SK-N-SH (cell line): ENCODE measurements around the gene PNO1. TPM values are rescaled to one million over a fixed set of nuclear protein-coding genes. Genes with fewer than 3 reads are reported as not detected.

Experiments
- CTCF ChIA-PET: fragments of 300-600, 350-600 bp; formaldehyde crosslinking; extraction: SDS; loops from one replicate; lab custom pipeline; 2021; lab: Yijun Ruan, JAX
- POLR2A ChIA-PET: fragments of 350-600 bp; sonication (Branson Sonifier 250); formaldehyde crosslinking; extraction: SDS; loops from one replicate; lab custom pipeline; 2020; ENCODE audit warnings: antibody characterized with exemption, inconsistent platforms; lab: Yijun Ruan, JAX
- DNase-seq: peaks from one replicate; pipeline ENCODE4 v3.0.0; 2012
- H2AFZ ChIP-seq: fragments of 200-600 bp; sonication (generic); 2 replicates; pipeline ENCODE4 v1.8.1; 2016; ENCODE audit warnings: antibody characterized with exemption, mild to moderate bottlenecking, low read depth
- H3F3A ChIP-seq: fragments of 200-600 bp; sonication (generic); replicated peaks from 2 replicates; pipeline ENCODE3; 2016; ENCODE audit warnings: antibody characterized with exemption, mild to moderate bottlenecking; ENCODE audit not compliant: insufficient read depth
- H3K27ac ChIP-seq, 2 experiments: fragments of 200-500 bp in 1 of 2; fragments of 200-600 bp in 1 of 2; sonication (Bioruptor generic) in 1 of 2; sonication (generic), shearing (Covaris generic) in 1 of 2; 2 replicates each; pipeline versions ENCODE4 v1.5.1 to v1.6.1; 2014 to 2016; ENCODE audit warnings: low read depth in 2 of 2, inconsistent platforms in 1 of 2, low read length in 1 of 2, mild to moderate bottlenecking in 1 of 2, mixed read lengths in 1 of 2
- H3K27me3 ChIP-seq: fragments of 200-600 bp; sonication (generic), shearing (Covaris generic); 2 replicates; pipeline ENCODE4 v1.6.1; 2016; ENCODE audit warnings: mixed run types; ENCODE audit not compliant: insufficient read depth
- H3K36me3 ChIP-seq, 2 experiments: fragments of 200-500 bp in 1 of 2; fragments of 200-600 bp in 1 of 2; sonication (Bioruptor generic) in 1 of 2; sonication (generic) in 1 of 2; replicated peaks in 1 of 2; 2 replicates each; pipeline versions ENCODE3 to v1.5.1; 2014 to 2016; ENCODE audit warnings: low read length in 1 of 2, mild to moderate bottlenecking in 1 of 2; ENCODE audit not compliant: insufficient read depth in 2 of 2, control insufficient read depth in 1 of 2
- H3K4me1 ChIP-seq, 2 experiments: fragments of 200-500 bp in 1 of 2; fragments of 200-600 bp in 1 of 2; sonication (Bioruptor generic) in 1 of 2; sonication (generic), shearing (Covaris generic) in 1 of 2; 2 replicates each; pipeline versions ENCODE4 v1.5.1 to v1.6.1; 2014 to 2016; ENCODE audit warnings: low read depth in 1 of 2, low read length in 1 of 2, mixed run types in 1 of 2; ENCODE audit not compliant: insufficient read depth in 2 of 2, control insufficient read depth in 1 of 2
- H3K4me2 ChIP-seq: fragments of 200-600 bp; sonication (generic), shearing (Covaris generic); 2 replicates; pipeline ENCODE4 v1.6.1; 2017; ENCODE audit warnings: mixed run types
- H3K4me3 ChIP-seq, 2 experiments: fragments of 200-500 bp in 1 of 2; fragments of 200-600 bp in 1 of 2; sonication (Bioruptor generic) in 1 of 2; sonication (generic), shearing (Covaris generic) in 1 of 2; 2 replicates each; pipeline versions ENCODE4 v1.5.1 to v1.8.1; 2014 to 2016; ENCODE audit warnings: low read depth in 2 of 2, inconsistent platforms in 1 of 2, low read length in 1 of 2, mild to moderate bottlenecking in 1 of 2, mixed read lengths in 1 of 2, moderate library complexity in 1 of 2
- H3K79me2 ChIP-seq: fragments of 200-600 bp; sonication (generic); 2 replicates; pipeline ENCODE4 v1.8.1; 2017; ENCODE audit warnings: mild to moderate bottlenecking; ENCODE audit not compliant: insufficient read depth
- H3K9ac ChIP-seq: fragments of 200-600 bp; sonication (generic); 2 replicates; pipeline ENCODE4 v1.6.1; 2017; ENCODE audit warnings: mixed run types
- H3K9me2 ChIP-seq: fragments of 200-600 bp; sonication (generic); 2 replicates; pipeline ENCODE4 v1.6.1; 2017; ENCODE audit warnings: mixed run types
- H3K9me3 ChIP-seq: fragments of 200-600 bp; sonication (generic); 2 replicates; pipeline ENCODE4 v1.6.1; 2017; ENCODE audit warnings: mixed run types, mild to moderate bottlenecking, moderate library complexity
- H4K20me1 ChIP-seq: fragments of 200-600 bp; sonication (generic); 2 replicates; pipeline ENCODE4 v1.6.1; 2017; ENCODE audit warnings: mild to moderate bottlenecking, mixed run types; ENCODE audit not compliant: insufficient read depth
- CHD2 ChIP-seq: fragments of 150-350 bp; IDR thresholded peaks from 2 replicates; pipeline ENCODE4 v1.6.1; 2018; ENCODE audit warnings: low read length; ENCODE audit not compliant: partially characterized antibody
- EP300 ChIP-seq, 2 experiments: IDR thresholded peaks; 2 replicates each; pipeline versions ENCODE4 v1.4.0 to v1.6.1; 2012; ENCODE audit warnings: borderline replicate concordance in 1 of 2, low read depth in 1 of 2, low read length in 1 of 2
- EZH2phosphoT487 ChIP-seq: fragments of 200-600 bp; sonication (generic); IDR thresholded peaks from 2 replicates; pipeline ENCODE4 v1.6.1; 2017; ENCODE audit warnings: low read depth, mixed run types, mild to moderate bottlenecking, antibody characterized with exemption, moderate library complexity, borderline replicate concordance
- FOXJ3 ChIP-seq: sonication (generic); formaldehyde crosslinking; IDR thresholded peaks from 2 replicates; pipeline ENCODE4 v1.5.1; 2020; ENCODE audit warnings: mild to moderate bottlenecking, missing genetic modification reagents
- IRF3 ChIP-seq: fragments of 150-350 bp; IDR thresholded peaks from 2 replicates; pipeline ENCODE4 v1.6.1; 2016; ENCODE audit warnings: mild to moderate bottlenecking, low read depth, low read length
- JUND ChIP-seq: IDR thresholded peaks from 2 replicates; pipeline ENCODE4 v1.4.0; 2012
- MEF2A ChIP-seq: IDR thresholded peaks from 2 replicates; pipeline ENCODE4 v1.4.0; 2012; ENCODE audit warnings: low read depth, borderline replicate concordance
- MXI1 ChIP-seq: IDR thresholded peaks from 2 replicates; pipeline ENCODE4 v1.6.1; 2012; ENCODE audit warnings: mild to moderate bottlenecking, low read depth, low read length, improper control_type of control experiment
- NFIC ChIP-seq: IDR thresholded peaks from 2 replicates; pipeline ENCODE4 v1.4.0; 2012; ENCODE audit warnings: borderline replicate concordance
- NRF1 ChIP-seq: IDR thresholded peaks from 2 replicates; pipeline ENCODE4 v1.6.1; 2012; ENCODE audit warnings: low read depth, mild to moderate bottlenecking, low read length
- RAD21 ChIP-seq: IDR thresholded peaks from 2 replicates; pipeline ENCODE4 v1.6.1; 2012; ENCODE audit warnings: mild to moderate bottlenecking, low read length
- RFX5 ChIP-seq: IDR thresholded peaks from 2 replicates; pipeline ENCODE4 v1.6.1; 2012; ENCODE audit warnings: mild to moderate bottlenecking, improper control_type of control experiment, low read length
- SMC3 ChIP-seq: IDR thresholded peaks from 2 replicates; pipeline ENCODE4 v1.6.1; 2012; ENCODE audit warnings: low read depth, low read length, improper control_type of control experiment
- YY1 ChIP-seq: IDR thresholded peaks from 2 replicates; pipeline ENCODE4 v1.4.0; 2012; ENCODE audit warnings: low read depth, mild to moderate bottlenecking
- WGBS: methylation state at CpG from one replicate; pipeline ENCODE4 v1.1.6; 2017; ENCODE audit warnings: low lambda C conversion rate; 5-methylcytosine and 5-hydroxymethylcytosine counted together
- polyA plus RNA-seq, 3 experiments: library from polyadenylated mRNA; depleted of rRNA; stranded (reverse); fragments of >200 nt; gene quantifications; 2 replicates each; pipeline ENCODE4 v1.2.3, GENCODE V29; 2012
- TF ChIP-seq, protein P1 (sequence below): fragments of 200-600 bp; sonication (generic); IDR thresholded peaks from 2 replicates; pipeline ENCODE4 v1.6.1; 2017; ENCODE audit warnings: antibody characterized with exemption, mild to moderate bottlenecking, moderate library complexity
- TF ChIP-seq, protein P2 (sequence below): IDR thresholded peaks from 2 replicates; pipeline ENCODE4 v1.4.0; 2012; ENCODE audit warnings: low read depth, borderline replicate concordance
- TF ChIP-seq, protein P3 (sequence below): IDR thresholded peaks from 2 replicates; pipeline ENCODE4 v1.4.0; 2012; ENCODE audit warnings: low read depth, borderline replicate concordance
- TF ChIP-seq, protein P4 (sequence below): fragments of 150-350 bp; IDR thresholded peaks from 2 replicates; pipeline ENCODE4 v1.6.1; 2017; ENCODE audit warnings: antibody characterized with exemption, low read length, low read depth, borderline replicate concordance

The PNO1 gene
- polyA plus RNA-seq, 1 of the 3 experiments (the other 2 are of a cell fraction) = 20.6 TPM

DNA sequence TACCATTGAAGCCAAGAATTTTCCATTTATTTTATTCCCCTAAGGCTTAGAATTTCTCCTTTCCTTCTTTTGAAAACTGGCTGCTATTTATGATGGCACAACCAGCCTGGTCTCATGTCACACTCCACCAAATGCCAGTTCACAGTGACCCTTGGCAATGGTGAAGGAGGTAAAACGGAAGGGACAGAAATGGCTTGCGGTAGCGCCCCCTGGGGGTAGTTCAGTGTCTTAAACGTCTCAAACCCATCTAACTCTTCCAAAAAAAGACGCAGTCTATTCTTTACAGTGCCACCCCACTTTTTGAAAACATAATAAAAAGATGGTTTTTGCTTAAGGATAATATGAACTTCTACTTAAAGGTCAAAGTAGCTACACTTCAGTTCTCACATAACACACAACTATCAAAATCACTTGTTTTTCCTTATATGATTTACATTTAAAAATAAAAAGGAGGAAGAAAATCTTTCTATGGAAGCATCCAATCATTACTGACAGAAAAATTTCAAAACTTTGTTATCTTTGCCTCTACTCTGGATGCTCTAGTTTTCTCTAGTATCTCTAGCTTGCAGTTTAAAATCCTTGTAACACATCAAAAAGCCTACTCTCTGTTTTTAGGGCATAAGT, 28.0 kb downstream of the PNO1 start:
- DNase-seq = peak; percentile 44
- H3K36me3 ChIP-seq = peaks cover 49% of the 10 kb centered on the region in 2 experiments
- no peaks in the 10 kb centered on the region; a peak in 1 of 4 replicates for H3K4me1 ChIP-seq
- ChIA-PET POLR2A (no interaction called here), CTCF (interaction anchor here (0.7 to 2.3 kb wide), 16 partner anchors 8 to 97 kb away, joined by 3 to 14 read pairs (median 4); no protein-coding TSS in a partner anchor)
- TF ChIP-seq SMC3 = peak; percentile 17; the same call in 1 of the 2 replicates
- TF ChIP-seq RAD21 = peak; percentile 36; the same call in 1 of the 2 replicates
- TF ChIP-seq MEF2A = no peak
- TF ChIP-seq, protein P1, sequence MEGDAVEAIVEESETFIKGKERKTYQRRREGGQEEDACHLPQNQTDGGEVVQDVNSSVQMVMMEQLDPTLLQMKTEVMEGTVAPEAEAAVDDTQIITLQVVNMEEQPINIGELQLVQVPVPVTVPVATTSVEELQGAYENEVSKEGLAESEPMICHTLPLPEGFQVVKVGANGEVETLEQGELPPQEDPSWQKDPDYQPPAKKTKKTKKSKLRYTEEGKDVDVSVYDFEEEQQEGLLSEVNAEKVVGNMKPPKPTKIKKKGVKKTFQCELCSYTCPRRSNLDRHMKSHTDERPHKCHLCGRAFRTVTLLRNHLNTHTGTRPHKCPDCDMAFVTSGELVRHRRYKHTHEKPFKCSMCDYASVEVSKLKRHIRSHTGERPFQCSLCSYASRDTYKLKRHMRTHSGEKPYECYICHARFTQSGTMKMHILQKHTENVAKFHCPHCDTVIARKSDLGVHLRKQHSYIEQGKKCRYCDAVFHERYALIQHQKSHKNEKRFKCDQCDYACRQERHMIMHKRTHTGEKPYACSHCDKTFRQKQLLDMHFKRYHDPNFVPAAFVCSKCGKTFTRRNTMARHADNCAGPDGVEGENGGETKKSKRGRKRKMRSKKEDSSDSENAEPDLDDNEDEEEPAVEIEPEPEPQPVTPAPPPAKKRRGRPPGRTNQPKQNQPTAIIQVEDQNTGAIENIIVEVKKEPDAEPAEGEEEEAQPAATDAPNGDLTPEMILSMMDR = peak; percentile 75
- H3K4me2 ChIP-seq = no peak overlapping the region
- H2AFZ ChIP-seq = no peak overlapping the region
- peaks cover 5% of the 10 kb centered on the region; the same call in 1 of the 2 replicates for H4K20me1 ChIP-seq
- H3K27ac ChIP-seq = no peak overlapping the region
- peak overlapping the region in 1 of 2 experiments; percentile 17; a peak in 1 of 4 replicates for H3K4me3 ChIP-seq
- peaks cover 13% of the 10 kb centered on the region for H3F3A ChIP-seq
- H3K9ac ChIP-seq = no peak overlapping the region
- peaks cover 68% of the 10 kb centered on the region for H3K79me2 ChIP-seq
- no peaks in the 10 kb centered on the region for H3K27me3 ChIP-seq
- H3K9me2 ChIP-seq = no peaks in the 10 kb centered on the region
- 52% methylated on average over 5 of the region's 5 CpGs for WGBS
- H3K9me3 ChIP-seq = no peaks in the 10 kb centered on the region

GRCh38 chr2:68187329-68187728, 29.6 kb downstream of the PNO1 start:
- H3K27ac ChIP-seq = no peak overlapping the region
- H3K79me2 ChIP-seq = peaks cover 85% of the 10 kb centered on the region
- H3K4me3 ChIP-seq = no peak overlapping the region
- CTCF ChIA-PET = interaction anchor here (1.5 to 1.7 kb wide), 2 partner anchors 9 to 31 kb away, joined by 8 to 11 read pairs; no protein-coding TSS in a partner anchor
- no peaks in the 10 kb centered on the region for H3K9me2 ChIP-seq
- no peak overlapping the region for H3K9ac ChIP-seq
- peaks cover 9% of the 10 kb centered on the region for H3F3A ChIP-seq
- H2AFZ ChIP-seq = no peak overlapping the region
- WGBS = 73% methylated on average over 1 of the region's 1 CpG
- H3K4me2 ChIP-seq = no peak overlapping the region
- no peaks in the 10 kb centered on the region for H3K9me3 ChIP-seq
- no peak for DNase-seq
- H4K20me1 ChIP-seq = peaks cover 21% of the 10 kb centered on the region
- no peaks in the 10 kb centered on the region; a peak in 1 of 4 replicates for H3K4me1 ChIP-seq
- no peak for TF ChIP-seq EZH2phosphoT487
- TF ChIP-seq JUND = no peak
- TF ChIP-seq, protein P2, sequence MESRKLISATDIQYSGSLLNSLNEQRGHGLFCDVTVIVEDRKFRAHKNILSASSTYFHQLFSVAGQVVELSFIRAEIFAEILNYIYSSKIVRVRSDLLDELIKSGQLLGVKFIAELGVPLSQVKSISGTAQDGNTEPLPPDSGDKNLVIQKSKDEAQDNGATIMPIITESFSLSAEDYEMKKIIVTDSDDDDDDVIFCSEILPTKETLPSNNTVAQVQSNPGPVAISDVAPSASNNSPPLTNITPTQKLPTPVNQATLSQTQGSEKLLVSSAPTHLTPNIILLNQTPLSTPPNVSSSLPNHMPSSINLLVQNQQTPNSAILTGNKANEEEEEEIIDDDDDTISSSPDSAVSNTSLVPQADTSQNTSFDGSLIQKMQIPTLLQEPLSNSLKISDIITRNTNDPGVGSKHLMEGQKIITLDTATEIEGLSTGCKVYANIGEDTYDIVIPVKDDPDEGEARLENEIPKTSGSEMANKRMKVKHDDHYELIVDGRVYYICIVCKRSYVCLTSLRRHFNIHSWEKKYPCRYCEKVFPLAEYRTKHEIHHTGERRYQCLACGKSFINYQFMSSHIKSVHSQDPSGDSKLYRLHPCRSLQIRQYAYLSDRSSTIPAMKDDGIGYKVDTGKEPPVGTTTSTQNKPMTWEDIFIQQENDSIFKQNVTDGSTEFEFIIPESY = no peak
- no peak for TF ChIP-seq NRF1
- TF ChIP-seq SMC3 = no peak
- TF ChIP-seq, protein P3, sequence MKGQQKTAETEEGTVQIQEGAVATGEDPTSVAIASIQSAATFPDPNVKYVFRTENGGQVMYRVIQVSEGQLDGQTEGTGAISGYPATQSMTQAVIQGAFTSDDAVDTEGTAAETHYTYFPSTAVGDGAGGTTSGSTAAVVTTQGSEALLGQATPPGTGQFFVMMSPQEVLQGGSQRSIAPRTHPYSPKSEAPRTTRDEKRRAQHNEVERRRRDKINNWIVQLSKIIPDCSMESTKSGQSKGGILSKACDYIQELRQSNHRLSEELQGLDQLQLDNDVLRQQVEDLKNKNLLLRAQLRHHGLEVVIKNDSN = no peak
- TF ChIP-seq, protein P4, sequence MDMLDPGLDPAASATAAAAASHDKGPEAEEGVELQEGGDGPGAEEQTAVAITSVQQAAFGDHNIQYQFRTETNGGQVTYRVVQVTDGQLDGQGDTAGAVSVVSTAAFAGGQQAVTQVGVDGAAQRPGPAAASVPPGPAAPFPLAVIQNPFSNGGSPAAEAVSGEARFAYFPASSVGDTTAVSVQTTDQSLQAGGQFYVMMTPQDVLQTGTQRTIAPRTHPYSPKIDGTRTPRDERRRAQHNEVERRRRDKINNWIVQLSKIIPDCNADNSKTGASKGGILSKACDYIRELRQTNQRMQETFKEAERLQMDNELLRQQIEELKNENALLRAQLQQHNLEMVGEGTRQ = no peak
- TF ChIP-seq RAD21 = no peak
- TF ChIP-seq RFX5 = no peak
- TF ChIP-seq MXI1 = no peak
- TF ChIP-seq EP300 (IDR thresholded peaks at IDR 0.05; ENCODE audit: borderline replicate concordance in 1 of 2, low read depth in 1 of 2, low read length in 1 of 2) = no peak
- TF ChIP-seq IRF3 = no peak
- no peak for TF ChIP-seq YY1
- no peak for TF ChIP-seq FOXJ3 (CRISPR knock-in tag)
- no peak for TF ChIP-seq CHD2
- TF ChIP-seq NFIC = no peak
- H3K27me3 ChIP-seq = no peaks in the 10 kb centered on the region
- POLR2A ChIA-PET = no interaction called here
- peaks cover 39 to 46% of the 10 kb centered on the region in 2 experiments for H3K36me3 ChIP-seq
